ENCODE data around the gene NR1H4.

DNA sequence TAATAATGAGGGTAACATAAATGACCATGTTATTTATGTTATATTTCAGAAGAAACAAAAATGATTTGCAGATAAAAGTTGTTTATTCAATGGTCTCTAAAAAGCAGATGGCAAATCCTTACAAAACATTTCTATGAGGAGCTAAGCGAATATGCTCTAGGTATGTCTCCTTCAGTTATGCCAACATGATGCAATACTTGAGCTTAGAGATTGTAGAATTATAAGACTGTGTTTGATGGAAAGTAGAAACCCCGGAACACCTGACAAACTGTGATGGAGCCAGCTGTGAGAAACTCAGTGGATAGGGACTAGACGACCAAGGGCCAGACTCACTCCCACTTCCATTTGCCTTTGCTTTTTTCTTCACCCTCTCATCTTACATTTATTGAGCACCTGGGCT is 17.8 kb upstream of the NR1H4 start:
- TF ChIP-seq, protein P1, sequence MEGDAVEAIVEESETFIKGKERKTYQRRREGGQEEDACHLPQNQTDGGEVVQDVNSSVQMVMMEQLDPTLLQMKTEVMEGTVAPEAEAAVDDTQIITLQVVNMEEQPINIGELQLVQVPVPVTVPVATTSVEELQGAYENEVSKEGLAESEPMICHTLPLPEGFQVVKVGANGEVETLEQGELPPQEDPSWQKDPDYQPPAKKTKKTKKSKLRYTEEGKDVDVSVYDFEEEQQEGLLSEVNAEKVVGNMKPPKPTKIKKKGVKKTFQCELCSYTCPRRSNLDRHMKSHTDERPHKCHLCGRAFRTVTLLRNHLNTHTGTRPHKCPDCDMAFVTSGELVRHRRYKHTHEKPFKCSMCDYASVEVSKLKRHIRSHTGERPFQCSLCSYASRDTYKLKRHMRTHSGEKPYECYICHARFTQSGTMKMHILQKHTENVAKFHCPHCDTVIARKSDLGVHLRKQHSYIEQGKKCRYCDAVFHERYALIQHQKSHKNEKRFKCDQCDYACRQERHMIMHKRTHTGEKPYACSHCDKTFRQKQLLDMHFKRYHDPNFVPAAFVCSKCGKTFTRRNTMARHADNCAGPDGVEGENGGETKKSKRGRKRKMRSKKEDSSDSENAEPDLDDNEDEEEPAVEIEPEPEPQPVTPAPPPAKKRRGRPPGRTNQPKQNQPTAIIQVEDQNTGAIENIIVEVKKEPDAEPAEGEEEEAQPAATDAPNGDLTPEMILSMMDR (IDR thresholded peaks at IDR 0.05; ENCODE audit: low read depth, low read length, missing input control): no peak
- TF ChIP-seq, protein P2, sequence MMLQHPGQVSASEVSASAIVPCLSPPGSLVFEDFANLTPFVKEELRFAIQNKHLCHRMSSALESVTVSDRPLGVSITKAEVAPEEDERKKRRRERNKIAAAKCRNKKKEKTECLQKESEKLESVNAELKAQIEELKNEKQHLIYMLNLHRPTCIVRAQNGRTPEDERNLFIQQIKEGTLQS (IDR thresholded peaks at IDR 0.05): no peak
- TF ChIP-seq, protein P3, sequence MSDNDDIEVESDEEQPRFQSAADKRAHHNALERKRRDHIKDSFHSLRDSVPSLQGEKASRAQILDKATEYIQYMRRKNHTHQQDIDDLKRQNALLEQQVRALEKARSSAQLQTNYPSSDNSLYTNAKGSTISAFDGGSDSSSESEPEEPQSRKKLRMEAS (IDR thresholded peaks at IDR 0.05): no peak
- TF ChIP-seq, protein P4, sequence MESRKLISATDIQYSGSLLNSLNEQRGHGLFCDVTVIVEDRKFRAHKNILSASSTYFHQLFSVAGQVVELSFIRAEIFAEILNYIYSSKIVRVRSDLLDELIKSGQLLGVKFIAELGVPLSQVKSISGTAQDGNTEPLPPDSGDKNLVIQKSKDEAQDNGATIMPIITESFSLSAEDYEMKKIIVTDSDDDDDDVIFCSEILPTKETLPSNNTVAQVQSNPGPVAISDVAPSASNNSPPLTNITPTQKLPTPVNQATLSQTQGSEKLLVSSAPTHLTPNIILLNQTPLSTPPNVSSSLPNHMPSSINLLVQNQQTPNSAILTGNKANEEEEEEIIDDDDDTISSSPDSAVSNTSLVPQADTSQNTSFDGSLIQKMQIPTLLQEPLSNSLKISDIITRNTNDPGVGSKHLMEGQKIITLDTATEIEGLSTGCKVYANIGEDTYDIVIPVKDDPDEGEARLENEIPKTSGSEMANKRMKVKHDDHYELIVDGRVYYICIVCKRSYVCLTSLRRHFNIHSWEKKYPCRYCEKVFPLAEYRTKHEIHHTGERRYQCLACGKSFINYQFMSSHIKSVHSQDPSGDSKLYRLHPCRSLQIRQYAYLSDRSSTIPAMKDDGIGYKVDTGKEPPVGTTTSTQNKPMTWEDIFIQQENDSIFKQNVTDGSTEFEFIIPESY (IDR thresholded peaks at IDR 0.05): no peak
- no peak for TF ChIP-seq RAD21 (IDR thresholded peaks at IDR 0.05)
- no peak for TF ChIP-seq FOXA1 (IDR thresholded peaks at IDR 0.05)
